Metanephros (tissue), 2 donors: ENCODE results near the gene CLDN6. TPM values are rescaled to one million over a fixed set of nuclear protein-coding genes. Genes with fewer than 3 reads are reported as not detected.

ENCODE experiments used
- small RNA-seq: library from RNA; depleted of rRNA; stranded (forward); fragments of <200 nt; gene quantifications from one replicate; pipeline ENCODE3, GENCODE V24; 2014; ENCODE audit warnings: low replicate concordance
- total RNA-seq: library from RNA; depleted of rRNA; stranded (reverse); fragments of >200 nt; gene quantifications from one replicate; pipeline ENCODE4 v1.2.3, GENCODE V29; 2014

The CLDN6 gene
- 7.6 TPM for total RNA-seq

GRCh38 chr16:3017794-3018506 lies at the start of gene CLDN6:
TSS of gene CLDN6 (minus strand) at chr16:3018183. CDS start at chr16:3016021, 2,162 bp downstream.

GRCh38 chr16:3065069-3065741 lies 47.2 kb upstream of the CLDN6 start, which contains the start of gene IL32:
TSS of gene IL32 (plus strand) at chr16:3065640. CDS start at chr16:3065812, 172 bp downstream.

GRCh38 chr16:3045758-3046640 lies 28.0 kb upstream of the CLDN6 start, which contains the start of gene MMP25:
TSS of gene MMP25 (plus strand) at chr16:3046561. CDS start at chr16:3046918, 357 bp downstream.

GRCh38 chr16:3036726-3037315 lies 18.8 kb upstream of the CLDN6 start, which contains the start of gene BICDL2:
TSS of gene BICDL2 (minus strand) at chr16:3036944. CDS start at chr16:3035496, 1,448 bp downstream.

GRCh38 chr16:3023669-3024478 lies 5.9 kb upstream of the CLDN6 start, which contains the start of the genes HCFC1R1 and THOC6:
TSS of gene HCFC1R1 (minus strand) at chr16:3023942. CDS start at chr16:3023941, 1 bp downstream.
TSS of gene THOC6 (plus strand) at chr16:3024035. CDS start at chr16:3024327, 292 bp downstream.

GRCh38 chr16:3020247-3020603 lies 2.2 kb upstream of the CLDN6 start, which contains the start of gene TNFRSF12A:
TSS of gene TNFRSF12A (plus strand) at chr16:3020368. CDS start at chr16:3020398, 30 bp downstream.

GRCh38 chr16:3012828-3013420 lies 5.1 kb downstream of the CLDN6 start, which contains the start of gene CLDN9:
TSS of gene CLDN9 (plus strand) at chr16:3012923. CDS start at chr16:3013363, 440 bp downstream.

GRCh38 chr16:2980227-2981176 lies 37.5 kb downstream of the CLDN6 start, which contains the start of gene PKMYT1:
TSS of gene PKMYT1 (minus strand) at chr16:2980446. CDS start at chr16:2979657, 789 bp downstream.

GRCh38 chr16:2968738-2969544 lies 49.0 kb downstream of the CLDN6 start, which contains the start of gene PAQR4:
TSS of gene PAQR4 (plus strand) at chr16:2969348. CDS start at chr16:2969675, 327 bp downstream.

Small RNAs within 50 kb of the gene (small RNA-seq; reads per million reads assigned to genes)
- gene LINC00514, result not detected

Other genes with a start within 250 kb of the CLDN6 start
- gene ELOB, start 240.9 kb downstream of the CLDN6 start, total RNA-seq, result 166 TPM
- gene PRSS33, start 230.6 kb downstream of the CLDN6 start, total RNA-seq, result 1.2 TPM
- gene PRSS41, start 219.7 kb downstream of the CLDN6 start, total RNA-seq, result not detected
- gene PRSS21, start 200.9 kb downstream of the CLDN6 start, total RNA-seq, result not detected
- 0.70 TPM for gene ZG16B, start 187.9 kb downstream of the CLDN6 start, total RNA-seq
- gene PRSS22, start 160.0 kb downstream of the CLDN6 start, total RNA-seq, result 4.1 TPM
- 44.1 TPM for gene FLYWCH2, start 135.0 kb downstream of the CLDN6 start, total RNA-seq
- gene FLYWCH1, start 106.3 kb downstream of the CLDN6 start, total RNA-seq, result 23.8 TPM
- 2.9 TPM for gene KREMEN2, start 53.9 kb downstream of the CLDN6 start, total RNA-seq
- gene PAQR4, start 48.8 kb downstream of the CLDN6 start, total RNA-seq, result 5.2 TPM
- 8.6 TPM for gene PKMYT1, start 37.7 kb downstream of the CLDN6 start, total RNA-seq
- gene CLDN9, start 5.3 kb downstream of the CLDN6 start, total RNA-seq, result 2.5 TPM
- gene TNFRSF12A, start 2.2 kb upstream of the CLDN6 start, total RNA-seq, result 25.6 TPM
- 25.4 TPM for gene HCFC1R1, start 5.8 kb upstream of the CLDN6 start, total RNA-seq
- gene THOC6, start 5.9 kb upstream of the CLDN6 start, total RNA-seq, result 18.2 TPM
- gene BICDL2, start 18.8 kb upstream of the CLDN6 start, total RNA-seq, result 3.3 TPM
- gene MMP25, start 28.4 kb upstream of the CLDN6 start, total RNA-seq, result 4.4 TPM
- gene IL32, start 47.5 kb upstream of the CLDN6 start, total RNA-seq, result 44.8 TPM
- 0.12 TPM for gene ZSCAN10, start 81.1 kb upstream of the CLDN6 start, total RNA-seq
- gene ZNF205, start 94.4 kb upstream of the CLDN6 start, total RNA-seq, result 19.0 TPM
- gene ZNF213, start 116.8 kb upstream of the CLDN6 start, total RNA-seq, result 13.0 TPM
- gene OR1F1, start 170.0 kb upstream of the CLDN6 start, total RNA-seq, result not detected
- 9.2 TPM for gene ZNF200, start 217.0 kb upstream of the CLDN6 start, total RNA-seq
- gene MEFV, start 238.4 kb upstream of the CLDN6 start, total RNA-seq, result 2.9 TPM